ENCODE measurements around the gene SIGLEC9. TPM values are rescaled to one million over a fixed set of nuclear protein-coding genes. Genes with fewer than 3 reads are reported as not detected.

The SIGLEC9 gene
- total RNA-seq, 1 experiment from 2014 or later = not detected

GRCh38 chr19:51079481-51080110 lies 45.1 kb upstream of the SIGLEC9 start:
- Histone ChIP-seq H3K4me1 (ENCODE audit: control insufficient read depth in 1 of 2, insufficient read depth in 2 of 2, low read length in 2 of 2) (no peaks in the 10 kb centered on the region), H3K9me2 (ENCODE audit: insufficient read depth) (no peaks in the 10 kb centered on the region), H4K20me1 (ENCODE audit: insufficient read depth) (no peaks in the 10 kb centered on the region), H3K27ac (ENCODE audit: low read depth, low read length) (no peak overlapping the region), H3K4me3 (replicated peaks in 1 of 2; ENCODE audit: low read depth in 1 of 2, low read length in 2 of 2) (no peak overlapping the region), H3K79me2 (ENCODE audit: insufficient read depth, low read length) (no peaks in the 10 kb centered on the region), H3K9ac (ENCODE audit: low read length) (no peak overlapping the region), H3K4me2 (ENCODE audit: low read length) (no peak overlapping the region), H3K27me3 (ENCODE audit: insufficient read depth, low read length) (no peaks in the 10 kb centered on the region), H2AFZ (ENCODE audit: low read depth, low read length, poor library complexity, severe bottlenecking) (no peak overlapping the region), H3K36me3 (ENCODE audit: control insufficient read depth in 1 of 2, insufficient read depth in 2 of 2, low read length in 2 of 2) (no peaks in the 10 kb centered on the region), H3K9me3 (ENCODE audit: control insufficient read depth in 1 of 2, insufficient read depth in 1 of 2, low read depth in 1 of 2, low read length in 2 of 2) (no peaks in the 10 kb centered on the region)
- CTCF ChIA-PET = no interaction called here
- RAD21 ChIA-PET (ENCODE audit: low non-redundant PET in 1 of 2, low total read pairs in 2 of 2, uncharacterized antibody in 2 of 2, unreplicated experiment in 2 of 2) = no interaction called here
- POLR2A ChIA-PET = no interaction called here
- BruUV-seq (replicated peaks) = no TSS peak
- intact Hi-C loops (cut with micrococcal nuclease) = no loop called here
- TF ChIP-seq EZH2phosphoT487 (IDR thresholded peaks at IDR 0.05; ENCODE audit: borderline replicate concordance) = no peak
- no peak for TF ChIP-seq CEBPB (IDR thresholded peaks at IDR 0.05; ENCODE audit: low read depth)
- no peak for TF ChIP-seq REST (IDR thresholded peaks at IDR 0.05; ENCODE audit: low read depth)
- TF ChIP-seq CTCF (IDR thresholded peaks at IDR 0.05 in 2 of 3, conservative IDR thresholded peaks at IDR 0.05 in 1 of 3; ENCODE audit: borderline replicate concordance in 1 of 3, insufficient read depth in 1 of 3, low read depth in 2 of 3, low read length in 2 of 3) = no peak
- no peak for TF ChIP-seq EZH2 (IDR thresholded peaks at IDR 0.05)
- TF ChIP-seq EGR1 (IDR thresholded peaks at IDR 0.05; ENCODE audit: low read depth) = no peak
- no peak for TF ChIP-seq SIN3A (IDR thresholded peaks at IDR 0.05; ENCODE audit: low read depth)
- no peak for TF ChIP-seq ZBTB33 (IDR thresholded peaks at IDR 0.05; ENCODE audit: extremely low read depth, insufficient replicate concordance, low read length)
- TF ChIP-seq ZNF274 (IDR thresholded peaks at IDR 0.05; ENCODE audit: low read depth, low read length) = no peak
- no peak for TF ChIP-seq YY1 (IDR thresholded peaks at IDR 0.05; ENCODE audit: extremely low read depth, insufficient replicate concordance, low read depth, low read length)
- TF ChIP-seq POLR2A (IDR thresholded peaks at IDR 0.05; ENCODE audit: borderline replicate concordance, extremely low read depth, insufficient read depth, insufficient read length) = no peak
- no peak for TF ChIP-seq FOSL1 (IDR thresholded peaks at IDR 0.05; ENCODE audit: low read depth)
- TF ChIP-seq RAD21 (IDR thresholded peaks at IDR 0.05; ENCODE audit: low read depth) = no peak
- no peak for TF ChIP-seq SP1 (IDR thresholded peaks at IDR 0.05; ENCODE audit: low read depth)
- no peak for TF ChIP-seq ZFX (IDR thresholded peaks at IDR 0.05)
- TF ChIP-seq ELF1 (IDR thresholded peaks at IDR 0.05; ENCODE audit: borderline replicate concordance, low read depth) = no peak
- TF ChIP-seq TCF7L2 (IDR thresholded peaks at IDR 0.05; ENCODE audit: borderline replicate concordance, extremely low read depth, insufficient read depth, insufficient read length) = no peak
- ATAC-seq (no peak), DNase-seq (ENCODE audit: low read depth, low spot score) (no peak)

Measured in HCT116 (cell line).